ENCODE data around the gene KMT5C. TPM values are rescaled to one million over a fixed set of nuclear protein-coding genes. Genes with fewer than 3 reads are reported as not detected.

Gene KMT5C
- total RNA-seq, 1 experiment from 2014 or later = 54.5 TPM

DNA sequence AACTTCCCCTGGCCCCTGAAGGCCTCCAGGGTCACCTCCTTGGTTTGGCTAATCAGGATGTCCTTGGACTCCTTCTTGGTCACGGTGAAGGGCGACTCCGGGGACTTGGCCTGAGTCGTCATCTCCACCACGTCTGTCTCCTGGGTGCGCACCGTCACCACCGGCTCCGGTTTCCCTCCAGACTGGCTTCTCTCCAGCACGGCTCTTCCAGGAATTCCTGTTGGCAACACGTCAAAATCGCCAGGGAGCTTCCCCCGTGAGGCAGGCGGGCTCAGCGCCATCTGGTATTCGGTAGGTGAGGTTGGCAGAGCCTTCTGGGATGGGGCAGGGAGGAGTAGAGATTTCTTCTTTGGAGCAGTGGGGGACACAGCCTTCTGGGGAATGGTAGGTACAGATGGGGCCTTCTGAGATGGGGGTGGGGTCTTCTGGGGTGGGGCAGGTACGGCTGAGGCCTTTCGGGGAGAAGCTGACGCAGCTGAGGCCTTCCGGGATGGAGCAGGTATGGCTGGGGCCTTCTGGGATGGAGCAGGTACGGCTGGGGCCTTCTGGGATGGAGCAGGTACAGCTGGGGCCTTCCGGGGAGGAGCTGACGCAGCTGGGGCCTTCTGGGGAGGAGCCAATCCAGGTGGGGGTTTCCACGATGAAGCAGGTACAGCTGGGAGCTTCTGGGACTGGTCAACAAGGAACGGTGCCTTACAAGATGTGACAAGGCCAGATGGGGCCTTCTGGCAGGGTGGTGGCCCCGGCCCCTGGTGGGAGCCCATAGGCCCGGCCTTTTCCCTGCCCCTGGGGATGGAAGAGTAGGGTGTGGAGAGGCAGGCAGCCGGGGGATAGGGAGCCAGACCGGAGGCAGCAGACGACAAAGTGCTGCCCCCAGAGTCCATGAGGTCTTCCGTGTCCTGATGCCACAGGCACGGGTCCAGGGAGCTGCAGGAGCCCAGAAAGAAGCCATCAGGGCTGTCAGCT is 19.6 kb downstream of the KMT5C start:
- Histone ChIP-seq H2BK15ac (ENCODE audit: low read depth, low read length) (no peak overlapping the region), H3K23ac (ENCODE audit: insufficient read length, low read depth, low read length) (no peak overlapping the region), H3K4me1 (ENCODE audit: insufficient read depth, low read length) (no peaks in the 10 kb centered on the region), H3K27me3 (ENCODE audit: insufficient read depth, low read length) (peaks cover 2% of the 10 kb centered on the region; the same call in 1 of the 2 replicates), H3K27ac (ENCODE audit: insufficient read length, low read depth, low read length) (no peak overlapping the region), H3K4me2 (ENCODE audit: insufficient read depth, insufficient read length, low read length) (no peak overlapping the region), H4K5ac (ENCODE audit: insufficient read length, low read depth, low read length) (no peak overlapping the region), H2AK5ac (ENCODE audit: insufficient read length, low read length) (no peak overlapping the region), H4K20me1 (ENCODE audit: control insufficient read depth, insufficient read depth, insufficient read length) (no peaks in the 10 kb centered on the region), H3K4ac (ENCODE audit: low read depth, low read length) (no peak overlapping the region), H4K91ac (ENCODE audit: insufficient read length, low read depth, low read length) (no peak overlapping the region), H3K14ac (ENCODE audit: insufficient read depth, low read length) (no peak overlapping the region; the same call in 1 of the 2 replicates), H2BK120ac (ENCODE audit: low read depth, low read length, poor library complexity, severe bottlenecking) (no peak overlapping the region), H2BK20ac (ENCODE audit: low read depth, low read length, poor library complexity, severe bottlenecking) (no peak overlapping the region), H2BK5ac (ENCODE audit: insufficient read length, low read length) (no peak overlapping the region), H3K79me2 (ENCODE audit: insufficient read depth, low read length) (no peaks in the 10 kb centered on the region), H3K9ac (ENCODE audit: extremely low read depth, insufficient read length, low read length) (no peak overlapping the region), H3K79me1 (ENCODE audit: insufficient read depth, low read depth, low read length, poor library complexity, severe bottlenecking) (no peaks in the 10 kb centered on the region), H3K56ac (ENCODE audit: insufficient read length, low read depth, low read length) (no peak overlapping the region), H3K18ac (ENCODE audit: insufficient read length, low read depth, low read length) (no peak overlapping the region), H2BK12ac (ENCODE audit: insufficient read length, low read depth, low read length) (no peak overlapping the region), H3K9me3 (ENCODE audit: control insufficient read depth, low read depth, low read length) (no peaks in the 10 kb centered on the region), H3K23me2 (ENCODE audit: insufficient read length, low read depth, low read length, poor library complexity, severe bottlenecking) (no peaks in the 10 kb centered on the region), H2AFZ (ENCODE audit: low read length) (no peak overlapping the region), H4K8ac (replicated peaks; ENCODE audit: insufficient read length, low read depth, low read length) (no peak overlapping the region), H3T11ph (ENCODE audit: low read length) (no peak overlapping the region)
- no peak overlapping the region for H3K27ac Mint-ChIP-seq
- H3K4me1 Mint-ChIP-seq = peaks cover 12 to 23% of the 10 kb centered on the region in 2 experiments
- H3K27me3 Mint-ChIP-seq (ENCODE audit: low read depth) = peaks cover 58% of the 10 kb centered on the region
- TF ChIP-seq, protein P1, sequence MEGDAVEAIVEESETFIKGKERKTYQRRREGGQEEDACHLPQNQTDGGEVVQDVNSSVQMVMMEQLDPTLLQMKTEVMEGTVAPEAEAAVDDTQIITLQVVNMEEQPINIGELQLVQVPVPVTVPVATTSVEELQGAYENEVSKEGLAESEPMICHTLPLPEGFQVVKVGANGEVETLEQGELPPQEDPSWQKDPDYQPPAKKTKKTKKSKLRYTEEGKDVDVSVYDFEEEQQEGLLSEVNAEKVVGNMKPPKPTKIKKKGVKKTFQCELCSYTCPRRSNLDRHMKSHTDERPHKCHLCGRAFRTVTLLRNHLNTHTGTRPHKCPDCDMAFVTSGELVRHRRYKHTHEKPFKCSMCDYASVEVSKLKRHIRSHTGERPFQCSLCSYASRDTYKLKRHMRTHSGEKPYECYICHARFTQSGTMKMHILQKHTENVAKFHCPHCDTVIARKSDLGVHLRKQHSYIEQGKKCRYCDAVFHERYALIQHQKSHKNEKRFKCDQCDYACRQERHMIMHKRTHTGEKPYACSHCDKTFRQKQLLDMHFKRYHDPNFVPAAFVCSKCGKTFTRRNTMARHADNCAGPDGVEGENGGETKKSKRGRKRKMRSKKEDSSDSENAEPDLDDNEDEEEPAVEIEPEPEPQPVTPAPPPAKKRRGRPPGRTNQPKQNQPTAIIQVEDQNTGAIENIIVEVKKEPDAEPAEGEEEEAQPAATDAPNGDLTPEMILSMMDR (conservative IDR thresholded peaks at IDR 0.05) = no peak
- H3K9me3 Mint-ChIP-seq = no peaks in the 10 kb centered on the region
- no peak overlapping the region; a peak in 1 of 5 replicates for H3K4me3 Mint-ChIP-seq
- DNase-seq = no peak
- H3K36me3 Mint-ChIP-seq (ENCODE audit: insufficient read depth in 1 of 3, low read depth in 3 of 3) = no peaks in the 10 kb centered on the region
- WGBS (ENCODE audit: extremely low coverage, insufficient read length, low lambda C conversion rate) = no CpG with 5 or more reads among the region's 32 CpGs
